K562 (cell line): Measurements from ENCODE around the gene ARF5. TPM values are rescaled to one million over a fixed set of nuclear protein-coding genes. Genes with fewer than 3 reads are reported as not detected.

Source experiments
- ATAC-seq: fragments of 200-7000 bp; cut with Tn5 transposase; 3 replicates; pipeline ENCODE4 v1.9.1; 2020; ENCODE audit warnings: moderate library complexity
- BruUV-seq: library from RNA; stranded (reverse); fragments of 400-500 nt; replicated peaks from 2 replicates; lab custom pipeline; 2021; lab: Mats Ljungman, UMichigan
- CTCF ChIA-PET: fragments of 300-600 bp; formaldehyde crosslinking; extraction: SDS; loops from one replicate; lab custom pipeline; 2021; ENCODE audit warnings: low intra/inter-chr PET ratio; lab: Yijun Ruan, JAX
- POLR2A ChIA-PET: fragments of 300-600, 350-650 bp; sonication (Branson Sonifier 250); formaldehyde crosslinking; extraction: SDS; loops from one replicate; lab custom pipeline; 2021; ENCODE audit warnings: antibody characterized with exemption, inconsistent platforms; lab: Yijun Ruan, JAX
- DNase-seq, 4 experiments: peaks; one replicate each; pipeline versions ENCODE4 v3.0.0 to v3.0.0-alpha.2; 2011 to 2018; ENCODE audit warnings: low spot score in 3 of 4, mixed read lengths in 3 of 4; ENCODE audit errors: extremely low read depth in 1 of 4
- FAIRE-seq: peaks from 2 replicates; lab custom pipeline; 2011; peaks lifted over from hg19 to GRCh38; lab: Jason Lieb, UNC
- H2AFZ ChIP-seq: 2 replicates; pipeline ENCODE4 v1.6.0; 2011; ENCODE audit warnings: low read depth, low read length, control low read depth, inconsistent platforms
- H3K27ac ChIP-seq: fragments of 200-600 bp; 3 replicates; pipeline ENCODE4 v1.8.0; 2011; ENCODE audit warnings: low read depth, mild to moderate bottlenecking, control low read depth, inconsistent platforms, low read length, moderate library complexity, mixed read lengths; ENCODE audit errors: extremely low read depth
- H3K27me3 ChIP-seq, 2 experiments: fragments of 300-600 bp in 1 of 2; 2 replicates in 1 of 2; 3 replicates in 1 of 2; pipeline versions ENCODE4 v1.6.0 to v1.8.0; 2011; ENCODE audit warnings: inconsistent platforms in 2 of 2, low read length in 2 of 2, mild to moderate bottlenecking in 1 of 2, mixed read lengths in 1 of 2, moderate library complexity in 1 of 2; ENCODE audit not compliant: control insufficient read depth in 2 of 2, insufficient read depth in 2 of 2
- H3K36me3 ChIP-seq: fragments of 300-600 bp; 3 replicates; pipeline ENCODE4 v1.8.0; 2011; ENCODE audit warnings: mild to moderate bottlenecking, low read length, inconsistent platforms; ENCODE audit not compliant: control insufficient read depth, insufficient read depth
- H3K4me1 ChIP-seq, 2 experiments: fragments of 200-600 bp in 1 of 2; replicated peaks in 1 of 2; 2 replicates in 1 of 2; 3 replicates in 1 of 2; pipeline versions ENCODE4 v1.5.1 to v1.8.0; 2011; ENCODE audit warnings: inconsistent platforms in 2 of 2, low read length in 2 of 2, mild to moderate bottlenecking in 1 of 2, mixed read lengths in 1 of 2, moderate library complexity in 1 of 2; ENCODE audit not compliant: control insufficient read depth in 2 of 2, insufficient read depth in 2 of 2
- H3K4me2 ChIP-seq: 2 replicates; pipeline ENCODE4 v1.6.1; 2011; ENCODE audit warnings: low read length, control low read depth, inconsistent platforms, mixed read lengths; ENCODE audit not compliant: insufficient read depth
- H3K4me3 ChIP-seq: fragments of 200-600 bp; sonication (generic), shearing (Covaris generic); 2 replicates; pipeline ENCODE4 v1.5.1; 2016; ENCODE audit warnings: control low read depth, inconsistent platforms
- H3K79me2 ChIP-seq: fragments of 200-600 bp; 3 replicates; pipeline ENCODE4 v1.8.0; 2011; ENCODE audit warnings: low read length, inconsistent platforms; ENCODE audit not compliant: control insufficient read depth, insufficient read depth
- H3K9ac ChIP-seq, 2 experiments: 2 replicates each; pipeline versions ENCODE4 v1.6.0 to v1.6.1; 2011; ENCODE audit warnings: low read depth in 2 of 2, low read length in 2 of 2, control low read depth in 1 of 2, inconsistent platforms in 1 of 2, mild to moderate bottlenecking in 1 of 2, mixed read lengths in 1 of 2; ENCODE audit not compliant: insufficient read depth in 1 of 2
- H3K9me1 ChIP-seq: one replicate; pipeline ENCODE4 v1.6.0; 2011; ENCODE audit warnings: inconsistent platforms, mild to moderate bottlenecking, low read length, moderate library complexity; ENCODE audit not compliant: control insufficient read depth, insufficient read depth
- H3K9me3 ChIP-seq: replicated peaks from 2 replicates; pipeline ENCODE4 v1.5.1; 2011; ENCODE audit warnings: low read depth, low read length, inconsistent platforms; ENCODE audit not compliant: control insufficient read depth, insufficient read depth
- H4K20me1 ChIP-seq: replicated peaks from 2 replicates; pipeline ENCODE4 v1.6.1; 2011; ENCODE audit warnings: low read length, inconsistent platforms, mixed read lengths; ENCODE audit not compliant: control insufficient read depth, insufficient read depth
- ILK ChIP-seq: fragments of 450-650 bp; IDR thresholded peaks from 2 replicates; pipeline ENCODE4 v1.6.1; 2016; ENCODE audit warnings: missing genetic modification characterization, low read depth, mild to moderate bottlenecking, missing compliant biosample characterization, moderate library complexity, borderline replicate concordance
- PHF21A ChIP-seq: fragments of 450-650 bp; IDR thresholded peaks from 2 replicates; pipeline ENCODE4 v1.6.1; 2017; ENCODE audit warnings: low read depth, borderline replicate concordance
- SMARCB1 ChIP-seq: IDR thresholded peaks from 2 replicates; pipeline ENCODE4 v1.6.1; 2011; ENCODE audit warnings: improper control_type of control experiment, low read depth; ENCODE audit not compliant: insufficient read length
- XRCC3 ChIP-seq: fragments of 450-650 bp; IDR thresholded peaks from 2 replicates; pipeline ENCODE4 v1.6.1; 2017; ENCODE audit warnings: mild to moderate bottlenecking, moderate library complexity
- ZC3H11A ChIP-seq: IDR thresholded peaks from 2 replicates; pipeline ENCODE4 v1.6.1; 2012; ENCODE audit warnings: low read depth, low read length, improper control_type of control experiment
- ZNF780A ChIP-seq: fragments of 250-450 bp; sonication (Bioruptor Pico); IDR thresholded peaks from 2 replicates; pipeline ENCODE4 v1.5.0; 2021; ENCODE audit warnings: mild to moderate bottlenecking
- WGBS: fragments of 100-300 bp; shearing (Covaris generic); methylation state at CpG from one replicate; pipeline ENCODE4 v1.1.6; 2016; ENCODE audit warnings: low coverage, mixed read lengths; ENCODE audit not compliant: insufficient coverage; ENCODE audit errors: missing lambda C conversion rate; 5-methylcytosine and 5-hydroxymethylcytosine counted together
- in situ Hi-C: fragments of 300-500 bp; cut with MboI; formaldehyde crosslinking; loops from 4 replicates; pipeline ENCODE4 v1.15.0; 2018; ENCODE audit warnings: inconsistent platforms, mixed read lengths
- intact Hi-C: fragments of 100-400 bp; cut with micrococcal nuclease; formaldehyde crosslinking; loops from 2 replicates; pipeline ENCODE4 v1.14.2; 2022
- polyA plus RNA-seq, 8 experiments: library from polyadenylated mRNA; depleted of rRNA in 4 of 8; stranded (reverse) in 5 of 8; unstranded in 3 of 8; fragments of >200 nt; fragmentation: Nextera tagmentation in 2 of 8; fragmentation: Illumina TruSeq in 1 of 8; extraction: Ambion mirVana in 2 of 8; extraction: Trizol in 1 of 8; gene quantifications; 2 replicates each; pipeline versions ENCODE4 v1.2.1 to v1.2.3, GENCODE V29; 2011 to 2014; ENCODE audit warnings: inconsistent platforms in 1 of 8, missing spikeins in 1 of 8
- total RNA-seq, 7 experiments: library from RNA; depleted of rRNA in 6 of 7; stranded (reverse); fragments of >200 nt in 6 of 7; fragmentation: Illumina TruSeq in 2 of 7; extraction: Trizol in 2 of 7; gene quantifications; 2 replicates each; pipeline versions ENCODE4 v1.2.1 to v1.2.3, GENCODE V29; 2011 to 2021; ENCODE audit warnings: low replicate concordance in 1 of 7
- TF ChIP-seq, protein P1 (sequence below): sonication (generic); formaldehyde crosslinking; IDR thresholded peaks from 2 replicates; pipeline ENCODE4 v1.8.0; 2022; ENCODE audit warnings: missing genetic modification reagents, mild to moderate bottlenecking, borderline replicate concordance

ARF5 gene
- total and polyA plus RNA-seq, 9 of the 15 experiments (the other 6 are each of a cell fraction or from before 2014, with no cell fraction given) = 8.1 to 290 (median 125) TPM

DNA sequence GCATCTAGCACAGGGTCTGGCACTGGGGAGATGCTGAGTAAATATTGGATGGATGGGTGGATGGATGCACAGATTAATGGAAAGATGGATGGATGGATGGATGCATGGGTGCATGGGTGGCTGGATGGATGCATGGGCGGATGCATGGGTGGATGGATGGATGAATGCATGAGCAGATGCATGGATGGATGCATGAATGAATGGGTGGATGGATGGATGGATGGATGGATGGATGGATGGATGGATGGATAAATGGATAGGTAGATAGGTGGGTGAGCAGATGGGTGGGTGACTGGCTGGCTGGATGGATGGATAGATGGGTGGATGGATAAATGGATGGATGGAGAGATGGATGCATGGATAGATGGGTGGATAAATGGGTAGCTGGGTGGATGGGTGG lies 24.1 kb downstream of the ARF5 start:
- Histone ChIP-seq H3K9ac (no peak overlapping the region), H3K4me3 (no peak overlapping the region)
- TF ChIP-seq XRCC3 (no peak), ZC3H11A (no peak), PHF21A (no peak), ILK (tag) (no peak), ZNF780A (CRISPR knock-in tag) (no peak), SMARCB1 (no peak)
- TF ChIP-seq, protein P1, sequence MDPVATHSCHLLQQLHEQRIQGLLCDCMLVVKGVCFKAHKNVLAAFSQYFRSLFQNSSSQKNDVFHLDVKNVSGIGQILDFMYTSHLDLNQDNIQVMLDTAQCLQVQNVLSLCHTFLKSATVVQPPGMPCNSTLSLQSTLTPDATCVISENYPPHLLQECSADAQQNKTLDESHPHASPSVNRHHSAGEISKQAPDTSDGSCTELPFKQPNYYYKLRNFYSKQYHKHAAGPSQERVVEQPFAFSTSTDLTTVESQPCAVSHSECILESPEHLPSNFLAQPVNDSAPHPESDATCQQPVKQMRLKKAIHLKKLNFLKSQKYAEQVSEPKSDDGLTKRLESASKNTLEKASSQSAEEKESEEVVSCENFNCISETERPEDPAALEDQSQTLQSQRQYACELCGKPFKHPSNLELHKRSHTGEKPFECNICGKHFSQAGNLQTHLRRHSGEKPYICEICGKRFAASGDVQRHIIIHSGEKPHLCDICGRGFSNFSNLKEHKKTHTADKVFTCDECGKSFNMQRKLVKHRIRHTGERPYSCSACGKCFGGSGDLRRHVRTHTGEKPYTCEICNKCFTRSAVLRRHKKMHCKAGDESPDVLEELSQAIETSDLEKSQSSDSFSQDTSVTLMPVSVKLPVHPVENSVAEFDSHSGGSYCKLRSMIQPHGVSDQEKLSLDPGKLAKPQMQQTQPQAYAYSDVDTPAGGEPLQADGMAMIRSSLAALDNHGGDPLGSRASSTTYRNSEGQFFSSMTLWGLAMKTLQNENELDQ (CRISPR knock-in tag) = no peak
- TF ChIP-seq, all 486 proteins: peak for 0
- Histone ChIP-seq H3K27me3 (peaks cover 34 to 60% of the 10 kb centered on the region in 2 experiments), H3K4me2 (no peak overlapping the region), H2AFZ (no peak overlapping the region), H3K79me2 (no peaks in the 10 kb centered on the region), H3K9me3 (no peaks in the 10 kb centered on the region; the same call in 1 of the 2 replicates), H4K20me1 (no peaks in the 10 kb centered on the region; the same call in 1 of the 2 replicates), H3K9me1 (no peaks in the 10 kb centered on the region), H3K4me1 (peaks cover 0 to 4% of the 10 kb centered on the region in 2 experiments; a peak in 1 of 5 replicates), H3K27ac (no peak overlapping the region), H3K36me3 (no peaks in the 10 kb centered on the region)
- in situ Hi-C loops (no loop called here), intact Hi-C loops (no loop called here)
- CTCF ChIA-PET = no interaction called here
- no peak for FAIRE-seq
- WGBS = 0% methylated on average over 1 of the region's 1 CpG
- DNase-seq = no peak
- no TSS peak for BruUV-seq
- no peak for ATAC-seq
- POLR2A ChIA-PET = no interaction called here
